ENCODE results near the gene SCML1. TPM values are rescaled to one million over a fixed set of nuclear protein-coding genes. Genes with fewer than 3 reads are reported as not detected.

SCML1 gene
- total RNA-seq, 1 experiment from 2014 or later = 1.6 TPM

GRCh38 chrX:17735406-17735805 is 1.9 kb upstream of the SCML1 start:
- H4K91ac ChIP-seq (ENCODE audit: insufficient read length, low read depth, low read length) = no peak overlapping the region
- TF ChIP-seq, protein P1, sequence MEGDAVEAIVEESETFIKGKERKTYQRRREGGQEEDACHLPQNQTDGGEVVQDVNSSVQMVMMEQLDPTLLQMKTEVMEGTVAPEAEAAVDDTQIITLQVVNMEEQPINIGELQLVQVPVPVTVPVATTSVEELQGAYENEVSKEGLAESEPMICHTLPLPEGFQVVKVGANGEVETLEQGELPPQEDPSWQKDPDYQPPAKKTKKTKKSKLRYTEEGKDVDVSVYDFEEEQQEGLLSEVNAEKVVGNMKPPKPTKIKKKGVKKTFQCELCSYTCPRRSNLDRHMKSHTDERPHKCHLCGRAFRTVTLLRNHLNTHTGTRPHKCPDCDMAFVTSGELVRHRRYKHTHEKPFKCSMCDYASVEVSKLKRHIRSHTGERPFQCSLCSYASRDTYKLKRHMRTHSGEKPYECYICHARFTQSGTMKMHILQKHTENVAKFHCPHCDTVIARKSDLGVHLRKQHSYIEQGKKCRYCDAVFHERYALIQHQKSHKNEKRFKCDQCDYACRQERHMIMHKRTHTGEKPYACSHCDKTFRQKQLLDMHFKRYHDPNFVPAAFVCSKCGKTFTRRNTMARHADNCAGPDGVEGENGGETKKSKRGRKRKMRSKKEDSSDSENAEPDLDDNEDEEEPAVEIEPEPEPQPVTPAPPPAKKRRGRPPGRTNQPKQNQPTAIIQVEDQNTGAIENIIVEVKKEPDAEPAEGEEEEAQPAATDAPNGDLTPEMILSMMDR (conservative IDR thresholded peaks at IDR 0.05) = no peak

More at GRCh38 chrX:17735406-17735805, 1.9 kb upstream of the SCML1 start:
- no peak overlapping the region for H2BK15ac ChIP-seq (ENCODE audit: low read depth, low read length)
- no peak overlapping the region for H3K56ac ChIP-seq (ENCODE audit: insufficient read length, low read depth, low read length)
- no peak overlapping the region for H4K5ac ChIP-seq (ENCODE audit: insufficient read length, low read depth, low read length)
- no peak overlapping the region for H4K8ac ChIP-seq (replicated peaks; ENCODE audit: insufficient read length, low read depth, low read length)
- Mint-ChIP-seq H3K4me1 (peaks cover 3 to 14% of the 10 kb centered on the region in 2 experiments; a peak in 2 of 4 replicates), H3K36me3 (ENCODE audit: insufficient read depth in 1 of 3, low read depth in 3 of 3) (peaks cover 2 to 7% (median 2%) of the 10 kb centered on the region in 3 experiments; a peak in 4 of 7 replicates), H3K27ac (no peak overlapping the region), H3K9me3 (peaks cover 0 to 10% of the 10 kb centered on the region in 2 experiments; a peak in 1 of 5 replicates), H3K27me3 (ENCODE audit: low read depth) (peaks cover 29% of the 10 kb centered on the region), H3K4me3 (no peak overlapping the region)
- H3K23ac ChIP-seq (ENCODE audit: insufficient read length, low read depth, low read length) = no peak overlapping the region
- no peak overlapping the region for H2AFZ ChIP-seq (ENCODE audit: low read length)
- H3K9ac ChIP-seq (ENCODE audit: extremely low read depth, insufficient read length, low read length) = no peak overlapping the region
- H3K27ac ChIP-seq (ENCODE audit: insufficient read length, low read depth, low read length) = no peak overlapping the region
- no peaks in the 10 kb centered on the region for H3K79me1 ChIP-seq (ENCODE audit: insufficient read depth, low read depth, low read length, poor library complexity, severe bottlenecking)
- no CpG with 5 or more reads among the region's 5 CpGs for WGBS (ENCODE audit: extremely low coverage, insufficient read length, low lambda C conversion rate)
- H3K23me2 ChIP-seq (ENCODE audit: insufficient read length, low read depth, low read length, poor library complexity, severe bottlenecking) = peaks cover 8% of the 10 kb centered on the region
- no peaks in the 10 kb centered on the region for H3K9me3 ChIP-seq (ENCODE audit: control insufficient read depth, low read depth, low read length)
- no peak overlapping the region for H2BK12ac ChIP-seq (ENCODE audit: insufficient read length, low read depth, low read length)
- no peak overlapping the region for H2BK5ac ChIP-seq (ENCODE audit: insufficient read length, low read length)
- H2AK5ac ChIP-seq (ENCODE audit: insufficient read length, low read length) = no peak overlapping the region
- H4K20me1 ChIP-seq (ENCODE audit: control insufficient read depth, insufficient read depth, insufficient read length) = no peaks in the 10 kb centered on the region
- no peak overlapping the region for H3K14ac ChIP-seq (ENCODE audit: insufficient read depth, low read length)
- H3K18ac ChIP-seq (ENCODE audit: insufficient read length, low read depth, low read length) = no peak overlapping the region
- no peaks in the 10 kb centered on the region for H3K27me3 ChIP-seq (ENCODE audit: insufficient read depth, low read length)
- no peak overlapping the region for H2BK20ac ChIP-seq (ENCODE audit: low read depth, low read length, poor library complexity, severe bottlenecking)
- H3K4me2 ChIP-seq (ENCODE audit: insufficient read depth, insufficient read length, low read length) = no peak overlapping the region
- no peaks in the 10 kb centered on the region for H3K4me1 ChIP-seq (ENCODE audit: insufficient read depth, low read length)
- no peak for DNase-seq
- no peak overlapping the region for H3T11ph ChIP-seq (ENCODE audit: low read length)
- H2BK120ac ChIP-seq (ENCODE audit: low read depth, low read length, poor library complexity, severe bottlenecking) = no peak overlapping the region
- H3K4ac ChIP-seq (ENCODE audit: low read depth, low read length) = no peak overlapping the region
- no peaks in the 10 kb centered on the region for H3K79me2 ChIP-seq (ENCODE audit: insufficient read depth, low read length)
